Epithelial cell of proximal tubule (primary cell): Measurements from ENCODE around the gene CACUL1. TPM values are rescaled to one million over a fixed set of nuclear protein-coding genes. Genes with fewer than 3 reads are reported as not detected.

ENCODE experiments used
- DNase-seq: peaks from one replicate; pipeline ENCODE4 v3.0.0-alpha.2; 2011; ENCODE audit warnings: low read depth
- H3K4me3 ChIP-seq: 2 replicates; pipeline ENCODE4 v1.5.1; 2011; ENCODE audit warnings: low read depth, mild to moderate bottlenecking, low read length
- total RNA-seq: library from RNA; depleted of rRNA; stranded (reverse); fragments of >200 nt; gene quantifications from 2 replicates; pipeline ENCODE4 v1.2.3, GENCODE V29; 2015
- TF ChIP-seq, protein P1 (sequence below): conservative IDR thresholded peaks from 2 replicates; pipeline ENCODE4 v1.5.1; 2012; ENCODE audit warnings: low read depth, mild to moderate bottlenecking, low read length

The CACUL1 gene
- total RNA-seq, 1 donor from 2014 or later, result 23.2 TPM

- H3K4me3 ChIP-seq, result no peak overlapping the region
- TF ChIP-seq, protein P1, sequence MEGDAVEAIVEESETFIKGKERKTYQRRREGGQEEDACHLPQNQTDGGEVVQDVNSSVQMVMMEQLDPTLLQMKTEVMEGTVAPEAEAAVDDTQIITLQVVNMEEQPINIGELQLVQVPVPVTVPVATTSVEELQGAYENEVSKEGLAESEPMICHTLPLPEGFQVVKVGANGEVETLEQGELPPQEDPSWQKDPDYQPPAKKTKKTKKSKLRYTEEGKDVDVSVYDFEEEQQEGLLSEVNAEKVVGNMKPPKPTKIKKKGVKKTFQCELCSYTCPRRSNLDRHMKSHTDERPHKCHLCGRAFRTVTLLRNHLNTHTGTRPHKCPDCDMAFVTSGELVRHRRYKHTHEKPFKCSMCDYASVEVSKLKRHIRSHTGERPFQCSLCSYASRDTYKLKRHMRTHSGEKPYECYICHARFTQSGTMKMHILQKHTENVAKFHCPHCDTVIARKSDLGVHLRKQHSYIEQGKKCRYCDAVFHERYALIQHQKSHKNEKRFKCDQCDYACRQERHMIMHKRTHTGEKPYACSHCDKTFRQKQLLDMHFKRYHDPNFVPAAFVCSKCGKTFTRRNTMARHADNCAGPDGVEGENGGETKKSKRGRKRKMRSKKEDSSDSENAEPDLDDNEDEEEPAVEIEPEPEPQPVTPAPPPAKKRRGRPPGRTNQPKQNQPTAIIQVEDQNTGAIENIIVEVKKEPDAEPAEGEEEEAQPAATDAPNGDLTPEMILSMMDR, result no peak
- DNase-seq, result no peak
Observed at GRCh38 chr10:118778727-118779126, 24.0 kb upstream of the CACUL1 start.

- no peak overlapping the region for H3K4me3 ChIP-seq
- TF ChIP-seq, protein P1, result no peak
- DNase-seq, result no peak
Observed at GRCh38 chr10:118776960-118777359, 22.2 kb upstream of the CACUL1 start.

DNA sequence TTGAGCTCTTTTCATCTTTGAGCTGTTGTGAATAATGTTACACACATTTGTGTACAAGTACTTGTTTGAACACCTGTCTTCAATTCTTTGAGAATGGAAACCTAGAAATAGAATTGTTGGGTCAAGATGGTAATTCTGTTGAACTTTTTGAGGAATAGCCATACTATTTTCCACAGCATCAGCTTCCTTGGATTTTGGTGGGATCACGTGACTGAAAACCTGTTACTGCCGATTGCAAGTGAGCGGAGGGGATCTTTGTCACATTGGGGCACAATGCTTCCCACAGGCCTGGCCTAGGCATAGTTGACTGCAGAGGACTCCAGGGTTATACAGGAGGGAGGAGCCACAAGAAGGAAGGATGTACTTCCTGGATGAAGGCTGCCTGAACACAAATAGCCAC, 21.3 kb upstream of the CACUL1 start:
- DNase-seq, result no peak
- H3K4me3 ChIP-seq, result no peak overlapping the region
- TF ChIP-seq, protein P1, result no peak

DNA sequence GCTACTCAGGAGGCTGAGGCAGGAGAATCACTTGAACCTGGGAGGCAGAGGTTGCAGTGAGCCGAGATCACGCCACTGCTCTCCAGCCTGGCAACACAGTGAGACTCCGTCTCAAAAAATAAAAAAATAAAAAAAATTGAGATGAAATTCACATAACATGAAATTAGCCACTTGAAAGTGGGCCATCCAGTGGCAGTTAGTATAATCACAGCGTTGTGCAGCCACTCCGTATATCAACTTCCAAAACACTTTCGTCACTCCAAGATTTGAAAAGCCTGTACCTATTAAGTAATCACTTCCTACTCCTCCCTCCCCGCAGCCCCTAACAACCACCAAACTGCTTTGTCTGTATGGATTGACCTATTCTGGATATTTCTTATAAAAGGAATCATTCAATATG, 20.7 kb upstream of the CACUL1 start:
- TF ChIP-seq, protein P1, result peak; percentile 35
- H3K4me3 ChIP-seq, result no peak overlapping the region
- DNase-seq, result no peak

GRCh38 chr10:118773041-118773440, 18.3 kb upstream of the CACUL1 start:
- DNase-seq, result no peak
- TF ChIP-seq, protein P1, result no peak

GRCh38 chr10:118771976-118772375, 17.2 kb upstream of the CACUL1 start:
- DNase-seq, result no peak
- H3K4me3 ChIP-seq, result no peak overlapping the region
- TF ChIP-seq, protein P1, result no peak

More at GRCh38 chr10:118773041-118773440, 18.3 kb upstream of the CACUL1 start:
- no peak overlapping the region for H3K4me3 ChIP-seq

DNA sequence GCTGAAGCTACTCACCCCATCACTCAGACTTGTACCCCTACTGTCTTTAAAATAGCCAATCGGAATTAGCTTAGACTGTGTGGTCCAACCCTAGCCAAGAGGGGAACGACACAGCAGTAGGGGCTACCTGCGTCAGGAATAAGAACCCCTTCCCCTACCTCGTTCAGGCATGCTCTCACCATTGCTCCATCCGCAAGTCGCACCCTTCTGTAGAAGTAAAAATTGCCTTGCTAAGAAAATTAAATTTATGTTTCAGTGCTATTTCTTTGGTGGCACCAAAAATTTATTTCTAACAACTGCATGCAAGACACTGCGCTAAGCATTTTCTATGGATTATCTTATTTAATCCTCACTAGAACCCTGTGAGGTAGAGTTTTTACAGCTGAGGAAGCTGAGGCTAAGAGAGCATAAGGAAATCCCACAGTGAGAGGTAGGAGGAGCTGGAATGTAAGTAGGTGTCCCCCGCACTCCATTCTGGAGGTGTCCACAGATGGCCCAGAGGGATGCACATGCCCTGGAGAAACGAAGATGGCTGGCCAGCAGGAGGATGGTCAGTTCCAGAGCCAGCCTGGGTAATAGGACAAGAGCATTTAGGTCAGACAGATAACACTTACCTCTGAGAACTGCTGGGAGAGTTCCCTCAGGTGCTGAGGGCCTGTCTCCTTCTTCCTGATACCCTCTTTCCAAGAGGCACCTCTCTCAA, 15.3 kb upstream of the CACUL1 start:
- DNase-seq, result no peak
- TF ChIP-seq, protein P1, result no peak
- H3K4me3 ChIP-seq, result no peak overlapping the region
